Activated CD4-positive, alpha-beta memory T cell treated with anti-CD3 and anti-CD28 coated beads for 36 hours (primary cell): ENCODE results near the gene WNK2. TPM values are rescaled to one million over a fixed set of nuclear protein-coding genes. Genes with fewer than 3 reads are reported as not detected.

Experiments
- CTCF ChIA-PET: fragments of 350-600 bp; sonication (Branson Sonifier 250); formaldehyde crosslinking; loops from one replicate; lab custom pipeline; 2021; ENCODE audit warnings: antibody characterized with exemption, inconsistent platforms; lab: Charles Lee
- POLR2A ChIA-PET: fragments of 350-600 bp; sonication (Branson Sonifier 250); formaldehyde crosslinking; loops from one replicate; lab custom pipeline; 2021; ENCODE audit warnings: antibody characterized with exemption; lab: Charles Lee
- DNase-seq: peaks from one replicate; pipeline ENCODE4 v3.0.0-alpha.2; 2020
- H3K27ac Mint-ChIP-seq: one replicate; pipeline ENCODE4 v1.8.0; 2021; ENCODE audit warnings: mixed read lengths
- H3K27me3 Mint-ChIP-seq: one replicate; pipeline ENCODE4 v1.8.0; 2021; ENCODE audit warnings: mixed read lengths
- H3K36me3 Mint-ChIP-seq: one replicate; pipeline ENCODE4 v1.8.0; 2021; ENCODE audit warnings: mixed read lengths
- H3K4me1 Mint-ChIP-seq: one replicate; pipeline ENCODE4 v1.8.0; 2021; ENCODE audit warnings: low read depth, mixed read lengths
- H3K4me3 Mint-ChIP-seq: one replicate; pipeline ENCODE4 v1.8.0; 2021; ENCODE audit warnings: mild to moderate bottlenecking, mixed read lengths
- H3K9me3 Mint-ChIP-seq: one replicate; pipeline ENCODE4 v1.8.0; 2021; ENCODE audit warnings: mixed read lengths
- intact Hi-C: fragments of 100-400 bp; cut with micrococcal nuclease; formaldehyde crosslinking; loops from one replicate; pipeline ENCODE4 v1.15.1; 2023
- total RNA-seq, 2 experiments: library from RNA; stranded (reverse); gene quantifications; one replicate each; pipeline ENCODE4 v1.2.3, GENCODE V29; 2021

The WNK2 gene
- total RNA-seq, 2 experiments from 2014 or later: 1.2 to 1.6 TPM

DNA sequence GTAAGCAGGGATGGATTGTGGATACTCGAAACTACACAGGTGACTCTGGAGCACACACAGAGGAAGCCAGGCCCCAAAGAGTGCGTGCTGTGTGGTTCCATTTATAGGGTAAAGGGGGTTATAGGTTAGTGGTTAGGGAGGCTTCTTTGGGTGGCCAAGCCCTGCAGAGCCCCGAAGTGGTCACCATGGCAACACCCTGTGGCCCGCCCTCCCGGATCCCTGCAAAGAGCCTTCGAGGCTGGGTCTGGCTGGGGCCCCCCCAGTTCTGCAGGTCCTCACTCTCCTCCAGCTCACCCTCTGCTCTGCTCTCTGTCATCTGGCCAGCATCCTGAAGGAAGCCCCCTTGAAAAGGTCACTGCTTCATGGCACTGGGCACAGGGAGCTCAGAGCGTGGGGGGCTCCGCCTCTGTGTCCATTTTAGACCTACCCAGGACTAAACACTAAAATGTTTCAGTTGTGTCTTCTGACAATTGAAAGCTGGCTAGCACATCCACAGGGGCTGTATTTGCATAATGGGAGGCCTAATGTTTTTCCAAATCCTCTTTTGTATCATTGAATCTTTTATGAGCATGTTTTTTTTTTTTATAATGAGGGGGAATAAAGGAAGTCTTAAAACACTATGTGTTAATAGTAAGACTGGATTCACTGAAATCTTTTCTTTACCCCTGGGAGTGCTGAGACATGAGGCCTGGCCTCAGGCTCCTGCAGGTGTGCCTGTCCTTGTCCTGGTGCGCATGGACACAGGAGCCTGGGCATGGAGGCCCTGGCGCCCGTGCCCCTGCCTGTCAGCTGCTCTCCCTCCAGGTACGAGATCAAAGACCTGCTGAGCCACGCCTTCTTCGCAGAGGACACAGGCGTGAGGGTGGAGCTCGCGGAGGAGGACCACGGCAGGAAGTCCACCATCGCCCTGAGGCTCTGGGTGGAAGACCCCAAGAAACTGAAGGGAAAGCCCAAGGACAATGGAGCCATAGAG lies 55.3 kb downstream of the WNK2 start:
- H3K9me3 Mint-ChIP-seq: peaks cover 5% of the 10 kb centered on the region
- H3K36me3 Mint-ChIP-seq: no peaks in the 10 kb centered on the region
- intact Hi-C loops: no loop called here
- ChIA-PET POLR2A (no interaction called here), CTCF (no interaction called here)
- no peak for DNase-seq
- H3K4me1 Mint-ChIP-seq: peaks cover 3% of the 10 kb centered on the region
- H3K27ac Mint-ChIP-seq: no peak overlapping the region
- no peaks in the 10 kb centered on the region for H3K27me3 Mint-ChIP-seq
- no peak overlapping the region for H3K4me3 Mint-ChIP-seq

DNA sequence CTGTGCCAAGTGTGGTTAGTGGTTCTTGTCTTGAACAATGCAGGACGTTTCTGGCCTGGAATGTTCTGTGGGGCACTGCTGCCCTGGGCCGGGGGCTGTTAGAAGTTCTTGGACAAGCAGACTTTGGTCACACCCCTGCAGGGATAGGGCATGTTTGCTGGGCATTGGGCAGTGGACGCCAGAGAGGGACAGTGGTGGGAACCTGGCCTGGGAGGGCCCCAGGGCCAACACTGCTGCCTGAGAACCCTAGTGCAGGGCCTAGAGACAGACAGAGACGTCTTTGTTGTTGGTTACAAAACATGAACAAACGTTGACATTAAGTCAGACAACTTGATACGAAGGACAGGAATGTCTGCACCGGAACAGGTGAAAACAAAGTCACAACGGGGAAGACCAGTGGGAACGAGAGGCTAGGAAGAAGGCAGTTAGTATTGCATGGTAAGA lies 57.0 kb downstream of the WNK2 start:
- H3K36me3 Mint-ChIP-seq: no peaks in the 10 kb centered on the region
- H3K4me3 Mint-ChIP-seq: no peak overlapping the region
- peaks cover 5% of the 10 kb centered on the region for H3K9me3 Mint-ChIP-seq
- H3K4me1 Mint-ChIP-seq: peaks cover 3% of the 10 kb centered on the region
- CTCF ChIA-PET: no interaction called here
- POLR2A ChIA-PET: no interaction called here
- DNase-seq: no peak
- H3K27ac Mint-ChIP-seq: no peak overlapping the region
- intact Hi-C loops: no loop called here
- no peaks in the 10 kb centered on the region for H3K27me3 Mint-ChIP-seq

DNA sequence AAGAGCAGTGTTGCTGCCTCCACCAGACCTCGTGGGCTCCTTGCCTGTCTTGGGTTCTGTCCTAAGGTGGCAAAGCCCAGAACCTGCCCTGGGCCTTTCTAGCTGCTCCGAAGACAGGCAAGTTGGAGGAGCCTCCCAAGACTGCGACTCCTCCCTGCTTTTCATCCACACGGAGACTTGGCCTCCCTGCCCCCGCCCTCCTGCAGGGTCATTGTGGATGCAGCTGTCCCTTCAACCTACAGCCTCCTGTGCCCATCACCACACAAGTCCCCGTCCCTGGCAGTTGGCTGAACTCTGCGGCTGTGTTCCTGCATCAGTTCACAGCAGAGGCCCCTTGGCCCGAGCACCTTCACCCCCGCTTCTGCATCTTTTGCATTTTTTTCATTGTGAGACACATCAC lies 59.2 kb downstream of the WNK2 start:
- ChIA-PET POLR2A (no interaction called here), CTCF (no interaction called here)
- Mint-ChIP-seq H3K27ac (no peak overlapping the region), H3K4me1 (no peaks in the 10 kb centered on the region), H3K27me3 (no peaks in the 10 kb centered on the region), H3K9me3 (no peaks in the 10 kb centered on the region), H3K36me3 (no peaks in the 10 kb centered on the region), H3K4me3 (no peak overlapping the region)
- intact Hi-C loops: no loop called here
- DNase-seq: no peak

DNA sequence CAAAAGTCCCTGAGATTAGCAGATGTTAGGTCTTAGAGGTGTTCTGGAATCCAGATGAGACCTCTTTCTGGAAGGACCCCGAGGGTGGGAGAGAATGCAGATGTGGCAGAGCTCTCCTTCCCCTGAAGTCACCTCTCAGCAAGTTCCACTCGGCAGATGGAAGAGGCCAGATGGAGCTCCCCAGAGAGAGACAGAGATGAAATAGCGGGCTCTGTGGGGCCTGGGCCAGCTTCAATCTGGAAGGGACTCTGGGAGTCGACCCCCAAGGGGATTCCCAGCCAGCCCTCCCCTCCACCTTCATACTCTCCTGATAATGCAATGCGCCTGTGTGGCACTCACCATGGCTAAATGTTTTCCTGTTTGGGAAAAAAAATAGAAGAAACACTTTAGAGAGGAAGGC lies 60.2 kb downstream of the WNK2 start:
- no peaks in the 10 kb centered on the region for H3K36me3 Mint-ChIP-seq
- H3K4me3 Mint-ChIP-seq: no peak overlapping the region
- intact Hi-C loops: no loop called here
- no peaks in the 10 kb centered on the region for H3K9me3 Mint-ChIP-seq
- ChIA-PET POLR2A (no interaction called here), CTCF (no interaction called here)
- H3K4me1 Mint-ChIP-seq: no peaks in the 10 kb centered on the region
- H3K27ac Mint-ChIP-seq: no peak overlapping the region
- H3K27me3 Mint-ChIP-seq: no peaks in the 10 kb centered on the region
- DNase-seq: no peak

DNA sequence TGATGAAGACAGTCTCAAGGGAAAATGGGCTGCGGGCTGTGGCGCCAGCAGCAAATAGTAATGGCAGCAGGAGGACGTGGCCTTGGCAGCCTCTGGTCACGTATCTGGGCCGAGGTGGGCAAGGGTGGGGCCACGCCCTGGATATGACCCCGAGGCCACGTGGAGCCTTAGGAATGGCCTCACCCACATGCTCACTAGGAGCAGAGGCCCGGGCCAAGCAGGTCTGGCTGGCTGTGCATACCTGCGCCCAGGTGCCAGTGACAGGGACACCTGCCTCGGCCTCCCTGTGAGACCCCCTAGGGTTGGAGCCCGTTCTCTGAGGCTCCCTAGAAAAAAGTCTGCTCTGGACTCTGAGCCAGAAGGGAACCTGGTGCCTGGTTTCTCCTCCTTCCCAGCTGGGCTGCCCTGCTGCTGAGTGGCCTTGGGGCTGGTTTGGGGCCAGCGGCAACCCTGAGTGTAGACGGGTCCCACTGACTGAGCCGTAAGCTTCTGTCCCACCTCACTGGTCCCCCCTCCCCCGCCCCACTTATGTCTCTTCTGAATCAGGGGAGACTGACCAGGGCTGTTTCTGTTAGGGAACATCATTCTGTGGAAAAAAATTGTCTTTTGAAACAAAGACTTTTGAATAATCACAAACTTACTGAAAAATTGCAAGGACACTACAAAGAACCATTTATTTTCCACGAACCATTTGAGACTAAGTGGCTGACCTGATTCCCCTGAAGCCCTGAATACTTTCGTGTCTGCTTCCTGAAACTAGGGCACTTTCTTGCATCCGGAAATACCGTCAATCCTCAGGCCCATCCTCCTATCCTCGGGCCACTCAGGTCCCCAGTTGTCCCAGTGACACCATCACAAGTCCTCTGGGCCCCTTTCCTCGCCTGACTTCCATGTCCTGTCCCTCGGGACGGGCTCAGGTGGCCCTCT lies 60.8 kb downstream of the WNK2 start:
- Mint-ChIP-seq H3K27ac (no peak overlapping the region), H3K9me3 (no peaks in the 10 kb centered on the region), H3K4me3 (no peak overlapping the region), H3K36me3 (no peaks in the 10 kb centered on the region), H3K27me3 (no peaks in the 10 kb centered on the region), H3K4me1 (no peaks in the 10 kb centered on the region)
- POLR2A ChIA-PET: no interaction called here
- intact Hi-C loops: no loop called here
- CTCF ChIA-PET: no interaction called here
- DNase-seq: no peak

DNA sequence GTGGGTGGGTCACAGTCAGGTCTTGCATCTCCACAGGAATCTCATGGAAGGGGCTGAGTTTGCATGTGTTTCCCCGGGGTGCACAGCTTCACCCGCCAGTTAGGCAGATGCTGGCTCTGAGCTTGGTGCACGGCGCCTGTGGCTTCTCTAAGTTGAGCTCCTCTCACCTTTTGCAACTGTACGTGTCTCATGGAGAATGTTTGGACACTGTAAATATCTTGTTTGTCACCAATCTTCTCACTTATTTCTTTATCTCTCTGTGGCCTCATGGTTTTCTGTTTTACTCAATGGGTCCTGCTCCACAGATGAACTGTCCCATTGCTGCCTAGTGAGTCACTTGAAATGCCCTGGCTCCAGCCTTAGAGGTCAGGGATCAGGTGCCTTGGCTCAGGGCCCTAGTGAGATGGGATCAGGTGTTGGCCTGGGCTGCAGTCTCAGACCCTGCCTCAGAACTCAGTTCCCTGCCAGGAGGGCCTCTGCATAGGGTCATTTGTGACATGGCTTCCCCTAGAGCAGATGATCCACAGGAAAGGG lies 61.6 kb downstream of the WNK2 start:
- H3K9me3 Mint-ChIP-seq: no peaks in the 10 kb centered on the region
- intact Hi-C loops: no loop called here
- H3K27me3 Mint-ChIP-seq: no peaks in the 10 kb centered on the region
- no peak for DNase-seq
- H3K4me1 Mint-ChIP-seq: no peaks in the 10 kb centered on the region
- H3K4me3 Mint-ChIP-seq: no peak overlapping the region
- no peak overlapping the region for H3K27ac Mint-ChIP-seq
- ChIA-PET POLR2A (no interaction called here), CTCF (no interaction called here)
- H3K36me3 Mint-ChIP-seq: no peaks in the 10 kb centered on the region

DNA sequence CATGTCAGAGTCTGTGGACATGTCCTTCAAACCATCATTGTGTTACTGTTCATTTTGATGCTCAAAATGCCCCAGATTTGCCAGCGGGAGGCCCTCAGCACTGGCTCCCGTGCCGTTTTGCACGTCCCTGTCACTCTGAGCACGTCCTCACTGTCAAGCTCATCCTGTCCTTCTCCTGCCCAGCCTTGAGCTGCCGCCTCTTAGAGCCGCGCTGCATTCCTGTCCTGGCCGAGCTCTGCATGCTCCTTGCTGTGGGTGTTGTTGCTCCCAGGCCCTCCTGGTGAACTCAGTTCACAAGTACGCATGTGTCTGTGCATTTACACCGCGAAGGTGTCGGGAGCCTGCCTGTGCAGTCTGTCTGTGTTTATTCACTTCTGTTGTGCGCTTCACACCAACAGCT lies 62.2 kb downstream of the WNK2 start:
- Mint-ChIP-seq H3K9me3 (no peaks in the 10 kb centered on the region), H3K4me3 (no peak overlapping the region), H3K36me3 (no peaks in the 10 kb centered on the region), H3K27me3 (no peaks in the 10 kb centered on the region), H3K27ac (no peak overlapping the region), H3K4me1 (no peaks in the 10 kb centered on the region)
- ChIA-PET CTCF (no interaction called here), POLR2A (no interaction called here)
- intact Hi-C loops: no loop called here
- DNase-seq: no peak

DNA sequence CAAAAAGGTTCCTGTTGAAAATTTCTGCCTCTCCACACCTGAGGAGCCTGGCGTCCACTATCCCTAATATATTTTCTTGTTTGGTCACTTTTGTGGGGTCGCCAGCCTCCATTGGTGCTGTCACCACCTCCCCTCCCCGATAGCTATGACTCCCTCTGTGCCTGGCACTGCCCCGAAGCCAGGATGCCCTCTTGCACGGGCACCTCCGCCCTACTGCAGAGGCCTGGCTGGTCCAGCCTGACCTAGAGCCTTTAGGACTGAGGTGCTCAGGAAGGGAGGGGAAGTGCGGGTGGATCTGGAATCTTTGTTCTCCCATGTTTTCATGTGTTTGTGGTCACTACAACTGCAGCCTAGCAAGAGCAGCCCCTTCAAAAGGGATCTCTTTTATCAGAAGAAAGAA lies 62.6 kb downstream of the WNK2 start:
- Mint-ChIP-seq H3K27ac (no peak overlapping the region), H3K4me1 (no peaks in the 10 kb centered on the region), H3K9me3 (no peaks in the 10 kb centered on the region), H3K4me3 (no peak overlapping the region), H3K27me3 (no peaks in the 10 kb centered on the region), H3K36me3 (no peaks in the 10 kb centered on the region)
- ChIA-PET POLR2A (no interaction called here), CTCF (no interaction called here)
- intact Hi-C loops: no loop called here
- DNase-seq: no peak

DNA sequence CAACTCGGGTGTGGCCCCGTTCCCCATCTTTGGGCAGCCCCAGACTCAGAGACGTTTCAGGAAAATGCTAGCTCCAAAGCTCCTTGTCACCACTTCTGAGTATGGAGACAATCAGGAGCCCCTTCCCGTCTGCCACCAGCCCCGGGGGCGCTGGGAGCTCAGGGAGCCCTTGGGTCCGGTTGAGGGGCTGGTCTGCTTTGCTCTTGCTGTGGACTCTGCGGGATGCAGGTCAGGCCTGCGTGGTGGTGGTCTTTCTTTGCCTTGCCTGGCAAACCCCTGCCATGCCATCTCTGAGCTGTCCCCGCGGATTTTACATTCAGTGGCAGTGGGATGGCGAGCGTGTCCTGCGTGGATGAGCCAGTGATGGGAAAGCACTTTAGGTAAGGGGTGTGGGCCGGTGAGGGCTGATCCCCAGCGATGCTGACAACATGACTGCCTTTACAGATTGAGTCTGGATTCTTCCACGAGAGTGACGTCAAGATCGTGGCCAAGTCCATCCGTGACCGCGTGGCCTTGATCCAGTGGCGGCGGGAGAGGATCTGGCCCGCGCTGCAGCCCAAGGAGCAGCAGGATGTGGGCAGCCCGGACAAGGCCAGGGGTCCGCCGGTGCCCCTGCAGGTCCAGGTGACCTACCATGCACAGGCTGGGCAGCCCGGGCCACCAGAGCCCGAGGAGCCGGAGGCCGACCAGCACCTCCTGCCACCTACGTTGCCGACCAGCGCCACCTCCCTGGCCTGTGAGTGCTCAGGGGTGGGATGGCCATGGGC lies 63.3 kb downstream of the WNK2 start:
- Mint-ChIP-seq H3K36me3 (no peaks in the 10 kb centered on the region), H3K4me3 (no peak overlapping the region), H3K27me3 (no peaks in the 10 kb centered on the region), H3K9me3 (no peaks in the 10 kb centered on the region), H3K4me1 (no peaks in the 10 kb centered on the region), H3K27ac (no peak overlapping the region)
- CTCF ChIA-PET: no interaction called here
- intact Hi-C loops: no loop called here
- no peak for DNase-seq
- POLR2A ChIA-PET: no interaction called here

DNA sequence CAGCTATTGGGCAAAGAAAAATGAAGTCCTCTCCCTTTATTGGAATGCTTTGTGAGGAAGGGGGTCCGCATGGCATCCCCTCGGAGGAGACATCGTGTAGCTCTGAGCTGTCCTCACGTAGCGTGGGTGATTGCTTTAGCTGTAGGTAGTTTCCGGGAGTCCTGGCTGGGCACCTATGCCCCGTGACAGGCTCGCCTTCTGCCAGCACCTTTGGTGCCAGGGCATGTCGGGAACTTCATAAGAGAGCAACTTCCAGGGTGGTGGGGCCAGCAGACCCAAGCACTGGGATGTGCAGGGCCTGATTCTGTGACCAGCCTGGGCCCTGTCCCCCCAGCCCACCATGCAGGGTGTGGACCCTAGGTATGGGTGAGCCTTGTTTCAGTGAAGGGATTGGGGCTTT lies 64.0 kb downstream of the WNK2 start:
- CTCF ChIA-PET: no interaction called here
- intact Hi-C loops: no loop called here
- Mint-ChIP-seq H3K27ac (no peak overlapping the region), H3K9me3 (no peaks in the 10 kb centered on the region), H3K36me3 (no peaks in the 10 kb centered on the region), H3K4me3 (no peak overlapping the region), H3K27me3 (no peaks in the 10 kb centered on the region), H3K4me1 (no peaks in the 10 kb centered on the region)
- DNase-seq: no peak
- POLR2A ChIA-PET: no interaction called here

DNA sequence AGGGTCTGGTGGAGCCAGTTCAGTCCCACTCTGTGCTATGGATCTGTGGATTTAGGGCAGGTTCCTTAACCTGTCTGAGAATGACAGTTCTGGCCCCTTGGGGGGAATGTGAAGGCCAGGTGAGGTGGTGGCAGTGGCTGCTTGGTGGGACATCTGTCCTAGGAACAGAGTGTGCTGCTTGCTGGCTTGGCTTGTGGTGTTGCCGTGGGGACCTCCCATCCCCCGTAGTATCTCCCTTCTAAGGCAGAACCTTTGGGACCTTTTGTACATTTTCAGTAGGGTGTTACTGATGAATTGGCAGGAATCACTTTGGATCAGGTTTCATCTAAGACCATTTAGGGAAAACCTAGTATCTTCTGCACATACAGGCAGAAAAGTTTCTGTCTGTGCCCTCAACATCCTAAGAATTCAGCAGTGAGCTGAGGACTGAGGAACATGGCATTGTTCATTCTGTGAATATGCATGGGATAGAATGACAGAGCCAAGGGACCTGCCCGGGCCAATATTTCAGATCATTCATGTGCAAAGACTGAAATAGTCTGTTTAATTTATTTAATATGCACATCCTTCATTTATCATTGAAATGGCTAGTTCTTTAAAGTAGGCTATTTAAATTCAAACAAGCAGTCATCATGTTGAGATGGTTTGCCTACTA lies 64.6 kb downstream of the WNK2 start:
- H3K36me3 Mint-ChIP-seq: no peaks in the 10 kb centered on the region
- no peak overlapping the region for H3K4me3 Mint-ChIP-seq
- no peak overlapping the region for H3K27ac Mint-ChIP-seq
- CTCF ChIA-PET: no interaction called here
- H3K4me1 Mint-ChIP-seq: no peaks in the 10 kb centered on the region
- no peaks in the 10 kb centered on the region for H3K27me3 Mint-ChIP-seq
- POLR2A ChIA-PET: no interaction called here
- DNase-seq: no peak
- H3K9me3 Mint-ChIP-seq: no peaks in the 10 kb centered on the region
- intact Hi-C loops: no loop called here
